HG02642 (cell line): ENCODE data around the gene CYYR1.

Source experiments
- ATAC-seq: cut with Tn5 transposase; IDR thresholded peaks from one replicate; pipeline ENCODE4 v1.9.1; 2021; ENCODE audit warnings: mild to moderate bottlenecking; ENCODE audit not compliant: unreplicated experiment, poor library complexity

Gene CYYR1

GRCh38 chr21:26555540-26556146, 17.4 kb downstream of the CYYR1 start:
- ATAC-seq: no peak

GRCh38 chr21:26554365-26554764, 18.7 kb downstream of the CYYR1 start:
- no peak for ATAC-seq

- ATAC-seq: no peak
Measured at GRCh38 chr21:26553898-26554297, 19.2 kb downstream of the CYYR1 start.

GRCh38 chr21:26550326-26550725, 22.8 kb downstream of the CYYR1 start:
- ATAC-seq: no peak

DNA sequence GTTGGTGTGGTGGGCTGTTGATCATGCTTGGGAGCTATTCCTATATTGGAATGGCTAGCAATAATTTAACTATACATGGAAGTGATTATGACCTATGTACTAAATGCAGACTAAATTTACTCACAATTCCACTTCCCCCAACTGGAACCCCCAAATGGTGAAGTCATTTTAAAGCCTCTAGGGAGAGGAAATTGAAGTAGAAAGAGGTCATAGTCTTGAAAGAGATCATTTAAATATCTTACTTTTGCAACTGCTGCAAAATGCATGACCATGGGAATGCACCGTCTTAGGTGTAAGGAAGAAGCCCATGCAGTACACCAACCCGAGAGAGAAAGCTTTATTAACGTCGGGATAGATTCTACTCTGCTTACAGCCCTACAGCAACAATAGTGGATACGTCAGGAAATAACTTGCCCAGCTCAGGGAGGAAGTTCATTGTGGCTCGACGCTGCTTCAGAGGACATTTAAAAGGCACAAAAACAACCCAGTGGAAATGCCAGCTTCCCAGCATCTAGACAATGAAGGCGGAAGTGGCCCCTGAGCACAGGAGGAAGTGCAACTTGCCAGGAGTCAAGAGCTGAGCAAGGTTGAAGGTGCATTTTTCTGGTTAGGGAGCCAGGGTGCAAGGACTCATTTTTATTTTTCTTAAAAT, 26.5 kb downstream of the CYYR1 start:
- ATAC-seq: no peak

GRCh38 chr21:26544201-26544775, 28.8 kb downstream of the CYYR1 start:
- no peak for ATAC-seq

GRCh38 chr21:26540651-26541050, 32.4 kb downstream of the CYYR1 start:
- ATAC-seq: no peak

GRCh38 chr21:26539566-26539965, 33.5 kb downstream of the CYYR1 start:
- no peak for ATAC-seq

DNA sequence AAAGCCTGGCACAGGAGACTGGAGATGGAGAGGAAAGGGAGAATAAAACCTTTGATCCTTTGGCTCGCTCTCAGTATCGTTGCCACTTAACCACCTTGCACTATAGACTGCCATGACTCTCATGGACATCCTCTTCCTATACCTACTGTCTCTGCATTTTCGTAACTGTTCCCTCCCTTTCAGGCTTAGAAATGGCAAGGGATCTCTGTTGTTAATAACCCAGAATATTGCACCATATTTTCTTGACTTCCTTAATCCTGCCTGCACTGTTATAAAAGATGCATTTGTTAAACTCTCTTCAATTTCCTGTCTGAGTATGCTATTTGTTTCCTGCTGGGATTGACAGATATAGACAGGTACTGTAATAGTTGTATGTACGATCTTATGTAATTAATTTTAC, 38.6 kb downstream of the CYYR1 start:
- ATAC-seq: no peak

DNA sequence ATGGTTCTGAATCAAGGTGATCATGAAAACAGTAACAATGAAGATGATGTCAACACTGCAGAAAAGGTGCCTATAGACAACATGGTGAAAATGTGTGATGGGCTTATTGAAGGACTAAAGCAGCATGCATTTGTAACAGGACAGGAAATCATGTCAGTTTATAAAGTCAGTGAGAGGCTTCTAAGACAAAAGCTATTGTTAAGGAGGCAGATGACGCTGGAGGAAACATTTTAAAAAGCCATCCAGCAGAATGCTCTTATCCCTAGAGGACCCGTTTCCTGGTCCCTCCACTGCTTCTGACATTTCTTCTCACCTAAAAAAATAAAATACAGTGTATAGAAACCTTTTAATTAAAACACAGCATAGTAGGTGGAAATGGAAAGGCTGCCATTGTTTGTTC, 40.9 kb downstream of the CYYR1 start:
- no peak for ATAC-seq

DNA sequence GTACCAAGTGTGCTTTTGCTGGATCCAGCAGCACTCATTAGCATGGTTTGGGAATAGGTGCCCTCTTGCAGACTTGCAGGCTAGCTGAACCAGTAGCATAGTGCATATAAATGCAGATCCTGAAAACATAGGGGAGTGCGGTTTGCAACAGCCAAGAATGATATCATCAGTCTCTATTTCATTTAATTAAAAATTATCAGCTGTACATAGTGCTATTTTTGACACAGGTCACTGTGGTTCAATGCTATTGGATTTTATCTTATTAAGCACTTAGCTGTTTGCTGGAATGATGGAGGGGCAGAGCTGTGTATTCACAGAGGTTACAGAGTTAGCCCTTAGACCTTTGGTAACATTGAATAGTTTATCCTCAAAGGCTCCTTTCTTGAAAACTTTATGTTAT, 43.6 kb downstream of the CYYR1 start:
- ATAC-seq: no peak

GRCh38 chr21:26528882-26529281, 44.2 kb downstream of the CYYR1 start:
- no peak for ATAC-seq

DNA sequence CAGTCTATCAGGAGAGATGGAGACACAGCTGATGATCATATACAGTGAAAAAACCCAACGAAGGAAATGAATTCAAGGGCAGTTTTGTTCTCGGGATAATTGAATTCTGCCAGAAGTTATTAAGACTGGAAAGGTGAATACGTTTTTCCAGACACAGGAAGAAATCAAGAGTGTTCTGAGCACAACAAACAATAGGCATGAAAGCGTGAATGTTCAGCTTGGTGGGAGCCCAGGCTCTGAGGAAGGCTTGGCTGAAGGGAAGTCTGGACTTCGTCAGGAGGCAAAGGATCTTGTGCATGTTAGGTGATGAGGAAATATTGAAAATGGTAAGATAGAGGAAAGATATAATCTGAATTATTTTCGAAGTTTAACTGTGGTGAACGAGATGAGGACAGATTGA, 50.4 kb downstream of the CYYR1 start:
- no peak for ATAC-seq

DNA sequence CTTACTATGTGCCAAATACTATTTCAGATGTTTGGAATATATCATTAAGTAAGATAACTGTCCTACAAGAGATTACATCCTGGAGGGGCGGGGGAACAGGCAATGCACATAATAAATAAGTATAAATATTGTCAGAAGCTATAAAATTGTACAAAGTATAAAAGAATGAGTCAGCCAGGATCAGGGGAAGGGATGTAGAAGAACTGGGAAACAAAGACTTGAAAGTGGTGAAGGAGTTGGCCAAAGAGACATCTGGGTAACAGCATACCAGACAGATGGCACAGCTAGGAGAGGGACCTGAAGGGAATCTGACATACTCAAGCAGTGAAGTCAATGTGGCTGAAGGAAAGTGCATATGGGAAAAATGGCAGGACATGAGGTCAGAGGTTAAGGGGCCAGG, 53.9 kb downstream of the CYYR1 start:
- no peak for ATAC-seq

GRCh38 chr21:26515257-26515656, 57.8 kb downstream of the CYYR1 start:
- ATAC-seq: no peak

DNA sequence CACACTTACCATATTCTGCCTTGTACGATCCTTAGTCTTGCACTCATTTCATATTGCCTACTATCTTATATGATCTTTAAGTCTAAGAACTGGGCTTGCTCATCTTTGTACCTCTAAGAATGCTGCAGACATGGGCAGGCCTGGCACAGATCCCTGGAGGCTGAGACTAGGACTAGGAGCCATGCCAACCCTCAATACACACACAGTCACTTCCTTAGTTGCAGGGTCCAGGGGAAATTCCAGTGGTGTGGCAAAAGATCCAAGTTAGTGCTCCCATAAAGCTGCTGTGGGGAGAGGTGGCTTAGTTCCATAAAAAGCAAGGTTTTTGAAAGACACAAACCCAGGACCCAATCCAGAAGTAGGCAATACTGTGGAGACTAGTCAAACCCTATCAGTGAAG, 59.9 kb downstream of the CYYR1 start:
- no peak for ATAC-seq

GRCh38 chr21:26512664-26513063, 60.4 kb downstream of the CYYR1 start:
- no peak for ATAC-seq

DNA sequence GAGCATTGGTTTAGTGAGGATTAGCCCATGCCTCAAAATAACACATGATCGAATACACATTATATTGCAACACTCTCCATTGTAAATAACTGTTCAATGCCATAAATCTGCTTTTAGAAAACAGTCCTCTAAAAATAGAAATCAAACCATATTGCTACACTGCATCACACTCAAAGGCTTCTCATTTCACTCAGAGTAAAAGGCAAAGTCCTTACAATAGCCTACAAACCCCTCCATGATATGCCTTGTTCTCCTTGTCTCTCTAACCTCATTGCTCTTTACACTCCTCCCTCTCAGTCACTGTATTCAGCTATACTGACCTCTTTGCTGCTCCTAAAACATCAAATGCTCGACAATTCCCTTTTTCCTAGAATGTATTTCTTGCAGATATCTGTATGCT, 64.2 kb downstream of the CYYR1 start:
- no peak for ATAC-seq

DNA sequence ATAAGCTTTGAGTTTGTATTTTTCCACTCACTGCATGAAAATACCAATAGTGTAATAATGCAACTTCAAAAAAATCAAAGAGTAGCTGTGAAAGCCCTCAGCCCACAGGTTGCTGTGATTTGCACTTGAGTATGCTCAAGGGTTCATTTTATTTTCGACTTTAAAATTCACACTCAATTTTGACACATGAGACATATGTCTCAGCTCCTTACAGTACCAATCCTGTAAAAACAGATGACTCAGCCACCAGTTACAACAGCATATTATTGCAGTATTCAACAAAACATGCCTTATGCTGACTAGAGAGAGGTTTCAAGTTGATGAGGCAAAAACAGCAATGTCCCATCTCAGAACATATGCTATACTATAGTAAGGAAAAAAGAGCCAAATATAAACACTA, 66.1 kb downstream of the CYYR1 start:
- ATAC-seq: no peak

- ATAC-seq: no peak
Measured at GRCh38 chr21:26505211-26505610, 67.9 kb downstream of the CYYR1 start.

GRCh38 chr21:26503414-26503813, 69.7 kb downstream of the CYYR1 start:
- ATAC-seq: no peak

DNA sequence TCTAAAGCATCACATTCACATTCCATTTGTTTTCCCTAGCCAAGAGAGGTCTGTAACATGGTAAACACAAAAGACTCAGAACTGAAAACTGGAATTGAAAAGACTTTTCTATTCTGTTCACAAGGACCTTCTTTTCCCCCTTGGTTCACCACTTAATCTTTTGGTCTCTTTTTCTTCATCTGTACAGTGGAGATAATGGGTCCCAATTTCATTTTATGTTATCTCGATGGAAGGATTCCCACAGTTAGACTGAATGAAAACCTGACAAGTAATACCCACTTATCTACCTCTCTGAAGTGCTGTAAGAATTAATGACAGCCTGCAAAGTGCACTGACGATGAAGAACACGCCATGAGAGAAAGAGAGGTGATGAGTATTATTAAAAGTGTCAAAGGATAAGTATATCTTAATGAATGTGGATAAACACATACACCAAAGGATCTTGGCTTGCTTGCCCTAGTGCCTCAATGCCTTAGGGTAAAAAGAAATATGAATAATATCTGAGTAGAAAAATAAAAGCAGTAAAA, 71.5 kb downstream of the CYYR1 start:
- ATAC-seq: no peak
